Left lung (tissue), 14 donors: ENCODE data around the gene DCAF8. TPM values are rescaled to one million over a fixed set of nuclear protein-coding genes. Genes with fewer than 3 reads are reported as not detected.

Experiments
- ATAC-seq: fragments of 200-7000 bp; cut with Tn5 transposase; one replicate; pipeline ENCODE4 v1.9.1; 2020; ENCODE audit warnings: moderate library complexity
- DNase-seq, 4 donors: peaks; one replicate each; pipeline ENCODE4 v3.0.0-alpha.2; 2013 to 2020
- H3K27ac ChIP-seq, 2 donors: fragments of 200-600 bp; sonication (generic) in 1 of 2; one replicate each; pipeline versions ENCODE4 v1.5.0 to v1.8.0; 2020 to 2021
- H3K27me3 ChIP-seq, 2 donors: fragments of 200-600 bp; sonication (generic) in 1 of 2; one replicate each; pipeline versions ENCODE4 v1.5.0 to v1.8.0; 2020 to 2021
- H3K36me3 ChIP-seq, 2 donors: fragments of 200-600 bp; sonication (generic) in 1 of 2; one replicate each; pipeline versions ENCODE4 v1.5.0 to v1.8.0; 2020 to 2021
- H3K4me1 ChIP-seq, 2 donors: fragments of 200-600 bp; one replicate each; pipeline ENCODE4 v1.8.0; 2021
- H3K4me3 ChIP-seq, 2 donors: fragments of 200-600 bp; sonication (generic) in 1 of 2; one replicate each; pipeline versions ENCODE4 v1.5.0 to v1.8.0; 2020 to 2021; ENCODE audit warnings: mild to moderate bottlenecking in 1 of 2
- H3K9me3 ChIP-seq, 2 donors: fragments of 200-600 bp; sonication (generic) in 1 of 2; one replicate each; pipeline versions ENCODE4 v1.5.0 to v1.8.0; 2020 to 2021
- intact Hi-C, 2 donors: fragments of 100-400 bp; cut with DNase I; formaldehyde crosslinking; loops; one replicate each; pipeline versions ENCODE4 v1.11.2 to v1.14.2; 2022
- long read RNA-seq, 12 donors: library from polyadenylated mRNA in 2 of 12; unstranded in 2 of 12; transcript quantifications; one replicate each; pipeline ENCODE4 v2.0.0 and lab custom pipeline, GENCODE V29; 2019 to 2026
- polyA plus RNA-seq, 6 donors: library from polyadenylated mRNA; unstranded; fragments of 120-200 nt; gene quantifications; one replicate each; pipeline ENCODE4 v1.2.1, GENCODE V29; 2013; ENCODE audit not compliant: insufficient read length in 6 of 6
- total RNA-seq, 2 donors: library from RNA; stranded (reverse); fragmentation: NEBNext Ultra II Directional; extraction: Animal tissue kit (Norgen Biotek cat#: 25700); gene quantifications; one replicate each; pipeline ENCODE4 v1.2.1, GENCODE V29; 2021
- TF ChIP-seq, protein P1 (sequence below), 2 donors: fragments of 200-600 bp; sonication (generic) in 1 of 2; IDR thresholded peaks; one replicate each; pipeline versions ENCODE4 v1.5.0 to v1.8.0; 2021; ENCODE audit warnings: antibody characterized with exemption in 2 of 2
- donor health status: DM: no; HTN: yes; CAD: no.
- donor health status: DM: no; HTN: no; CAD: no.

DCAF8 gene
- total RNA-seq: 10 to 100 TPM; 93.9 to 99.3 TPM
- polyA plus RNA-seq: 100 to 1,000 TPM; 166 to 235 (median 207) TPM
- long read RNA-seq, donor 1, full-length matches to known transcripts: 32 of 51 reads
- long read RNA-seq, donor 1, partial matches to known transcripts: 19 of 51 reads
- long read RNA-seq, donor 1, other reads (novel, unspliced or antisense): 0 of 51 reads
- long read RNA-seq, donor 2, transcript DCAF8-212 (3 exons, 945 nt): major isoform, 12 of 29 reads
- long read RNA-seq, donor 2, partial matches to known transcripts: 8 of 29 reads
- long read RNA-seq, donor 2, other reads (novel, unspliced or antisense): 0 of 29 reads
- long read RNA-seq, donor 3, transcript DCAF8-212 (3 exons, 945 nt): major isoform, 5 of 13 reads
- long read RNA-seq, donor 3, partial matches to known transcripts: 5 of 13 reads
- long read RNA-seq, donor 3, other reads (novel, unspliced or antisense): 0 of 13 reads
- long read RNA-seq, donor 4, partial matches to known transcripts: 4 of 11 reads
- long read RNA-seq, donor 4, other reads (novel, unspliced or antisense): 6 of 11 reads
- long read RNA-seq, donor 5, full-length matches to known transcripts: 24 of 24 reads
- long read RNA-seq, donor 5, partial matches to known transcripts: 0 of 24 reads
- long read RNA-seq, donor 5, other reads (novel, unspliced or antisense): 0 of 24 reads
- long read RNA-seq, donor 6, full-length matches to known transcripts: 13 of 24 reads
- long read RNA-seq, donor 6, partial matches to known transcripts: 11 of 24 reads
- long read RNA-seq, donor 6, other reads (novel, unspliced or antisense): 0 of 24 reads
- long read RNA-seq, donor 7, transcript DCAF8-212 (3 exons, 945 nt): major isoform, 17 of 21 reads
- long read RNA-seq, donor 7, partial matches to known transcripts: 0 of 21 reads
- long read RNA-seq, donor 7, other reads (novel, unspliced or antisense): 0 of 21 reads
- long read RNA-seq, donor 8, transcript DCAF8-212 (3 exons, 945 nt): major isoform, 12 of 16 reads
- long read RNA-seq, donor 8, partial matches to known transcripts: 0 of 16 reads
- long read RNA-seq, donor 8, other reads (novel, unspliced or antisense): 0 of 16 reads
- long read RNA-seq, donor 9: 0 reads
- long read RNA-seq, donor 10, partial matches to known transcripts: 2 of 9 reads
- long read RNA-seq, donor 10, other reads (novel, unspliced or antisense): 6 of 9 reads
- long read RNA-seq, donor 11, full-length matches to known transcripts: 22 of 27 reads
- long read RNA-seq, donor 11, partial matches to known transcripts: 5 of 27 reads
- long read RNA-seq, donor 11, other reads (novel, unspliced or antisense): 0 of 27 reads
- long read RNA-seq, donor 12, transcript DCAF8-212 (3 exons, 945 nt): major isoform, 10 of 16 reads
- long read RNA-seq, donor 12, partial matches to known transcripts: 0 of 16 reads
- long read RNA-seq, donor 12, other reads (novel, unspliced or antisense): 0 of 16 reads

DNA sequence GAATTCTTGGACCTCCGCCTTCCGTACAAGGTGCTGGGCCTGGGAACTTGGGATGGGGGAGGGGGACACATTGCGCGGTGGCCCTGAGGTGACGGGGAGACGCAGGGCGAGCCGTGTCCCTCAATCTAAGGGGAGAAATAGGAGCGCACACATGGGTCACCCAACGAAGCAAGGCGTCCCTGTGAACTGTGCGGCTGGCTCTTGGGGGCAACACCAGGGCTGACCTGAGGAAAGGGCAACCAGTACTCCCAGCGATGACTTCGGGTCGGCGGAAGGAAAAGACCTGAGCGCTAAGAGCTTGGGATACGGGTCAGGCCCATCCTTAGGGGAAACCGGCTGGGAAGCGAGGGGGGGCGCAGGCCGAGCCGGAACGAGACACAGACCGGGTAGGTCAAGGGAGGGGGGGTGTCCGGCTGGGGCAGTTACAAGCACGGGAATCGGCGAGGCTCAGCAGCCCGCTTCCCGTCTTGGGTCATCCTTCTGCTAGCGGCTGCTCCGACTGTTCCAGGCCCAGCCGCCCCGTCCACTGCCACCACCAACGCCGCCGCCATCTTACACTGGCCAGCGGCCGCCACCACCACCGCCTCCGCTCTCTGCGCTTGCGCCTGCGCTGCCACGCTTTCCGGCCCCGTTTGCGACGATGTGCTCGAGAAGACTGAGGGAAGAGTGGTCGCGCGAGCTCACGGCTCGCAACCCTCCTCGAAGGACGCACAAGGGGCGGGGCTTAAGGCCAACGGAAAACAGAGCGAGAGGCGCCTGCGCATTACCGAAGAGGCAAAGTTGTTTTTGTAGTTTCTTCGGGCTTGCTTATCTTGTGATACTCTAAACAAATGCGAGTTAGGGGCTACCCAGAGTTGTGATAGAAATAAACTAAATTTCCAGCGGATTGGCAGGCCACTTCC lies at the start of gene DCAF8:
Gene DCAF8, minus strand, starts transcription at position 657 of the 902 bp plus-strand sequence. CDS start 18,541 bp downstream, outside the sequence.
- TF ChIP-seq, protein P1, sequence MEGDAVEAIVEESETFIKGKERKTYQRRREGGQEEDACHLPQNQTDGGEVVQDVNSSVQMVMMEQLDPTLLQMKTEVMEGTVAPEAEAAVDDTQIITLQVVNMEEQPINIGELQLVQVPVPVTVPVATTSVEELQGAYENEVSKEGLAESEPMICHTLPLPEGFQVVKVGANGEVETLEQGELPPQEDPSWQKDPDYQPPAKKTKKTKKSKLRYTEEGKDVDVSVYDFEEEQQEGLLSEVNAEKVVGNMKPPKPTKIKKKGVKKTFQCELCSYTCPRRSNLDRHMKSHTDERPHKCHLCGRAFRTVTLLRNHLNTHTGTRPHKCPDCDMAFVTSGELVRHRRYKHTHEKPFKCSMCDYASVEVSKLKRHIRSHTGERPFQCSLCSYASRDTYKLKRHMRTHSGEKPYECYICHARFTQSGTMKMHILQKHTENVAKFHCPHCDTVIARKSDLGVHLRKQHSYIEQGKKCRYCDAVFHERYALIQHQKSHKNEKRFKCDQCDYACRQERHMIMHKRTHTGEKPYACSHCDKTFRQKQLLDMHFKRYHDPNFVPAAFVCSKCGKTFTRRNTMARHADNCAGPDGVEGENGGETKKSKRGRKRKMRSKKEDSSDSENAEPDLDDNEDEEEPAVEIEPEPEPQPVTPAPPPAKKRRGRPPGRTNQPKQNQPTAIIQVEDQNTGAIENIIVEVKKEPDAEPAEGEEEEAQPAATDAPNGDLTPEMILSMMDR (IDR thresholded peaks at IDR 0.05): no peak
- Histone ChIP-seq H3K4me1 (peaks cover 13 to 49% of the 10 kb centered on the region in 2 donors), H3K27ac (peak within 1 kb of the TSS; percentile 94 to 97), H3K9me3 (no peaks in the 10 kb centered on the region), H3K4me3 (peak within 1 kb of the TSS; percentile 68 to 69), H3K27me3 (no peaks in the 10 kb centered on the region), H3K36me3 (no peaks in the 10 kb centered on the region)
- ATAC-seq: peak; percentile 99
- intact Hi-C loops: no loop called here
- peak; percentile 98 to 99 (median 99) for DNase-seq

DNA sequence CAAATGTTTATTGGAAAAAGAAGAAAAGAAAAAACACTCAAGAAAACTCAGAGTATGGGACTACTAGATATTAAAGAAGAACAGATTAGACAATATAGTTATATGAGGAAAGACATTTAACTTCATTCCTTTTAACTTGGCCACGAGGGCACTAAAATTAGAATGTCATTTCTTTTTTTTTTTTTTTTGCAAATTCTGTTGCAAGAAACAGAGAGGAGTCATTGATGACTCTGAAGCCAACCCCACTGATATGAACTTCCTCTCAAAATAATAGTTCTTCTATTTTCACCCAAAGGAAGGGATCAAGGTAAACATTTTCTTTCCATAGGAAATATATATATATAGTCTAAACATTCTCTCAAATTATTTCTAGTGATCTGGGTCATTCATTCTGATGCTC lies 47.2 kb upstream of the DCAF8 start:
- TF ChIP-seq, protein P1 (IDR thresholded peaks at IDR 0.05): no peak
- Histone ChIP-seq H3K27me3 (no peaks in the 10 kb centered on the region), H3K4me3 (no peak overlapping the region), H3K4me1 (no peaks in the 10 kb centered on the region), H3K27ac (no peak overlapping the region), H3K9me3 (no peaks in the 10 kb centered on the region), H3K36me3 (peaks cover 8 to 100% of the 10 kb centered on the region in 2 donors)
- ATAC-seq: no peak
- no peak for DNase-seq
- intact Hi-C loops: no loop called here

DNA sequence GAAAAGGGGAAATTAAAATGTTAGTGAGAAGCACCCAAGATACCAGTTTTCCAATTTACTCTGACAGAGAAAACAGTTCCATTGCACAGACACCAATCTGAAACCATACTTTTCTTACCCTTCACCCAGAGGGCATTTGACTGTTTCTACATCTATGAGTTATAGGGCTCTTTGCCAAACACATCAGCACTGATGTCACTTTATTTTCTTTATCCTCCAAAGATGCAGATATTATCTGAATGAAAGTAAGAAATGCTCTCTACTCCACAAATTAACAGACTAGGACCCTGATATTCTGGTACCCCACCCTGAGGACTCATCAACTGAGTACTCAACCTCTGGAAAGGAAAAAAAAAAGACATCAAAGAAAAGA lies 46.8 kb upstream of the DCAF8 start:
- Histone ChIP-seq H3K27me3 (no peaks in the 10 kb centered on the region), H3K9me3 (no peaks in the 10 kb centered on the region), H3K27ac (no peak overlapping the region), H3K4me1 (no peaks in the 10 kb centered on the region), H3K4me3 (no peak overlapping the region), H3K36me3 (peaks cover 8 to 100% of the 10 kb centered on the region in 2 donors)
- no peak for DNase-seq
- intact Hi-C loops: no loop called here
- TF ChIP-seq, protein P1 (IDR thresholded peaks at IDR 0.05): no peak
- ATAC-seq: no peak

DNA sequence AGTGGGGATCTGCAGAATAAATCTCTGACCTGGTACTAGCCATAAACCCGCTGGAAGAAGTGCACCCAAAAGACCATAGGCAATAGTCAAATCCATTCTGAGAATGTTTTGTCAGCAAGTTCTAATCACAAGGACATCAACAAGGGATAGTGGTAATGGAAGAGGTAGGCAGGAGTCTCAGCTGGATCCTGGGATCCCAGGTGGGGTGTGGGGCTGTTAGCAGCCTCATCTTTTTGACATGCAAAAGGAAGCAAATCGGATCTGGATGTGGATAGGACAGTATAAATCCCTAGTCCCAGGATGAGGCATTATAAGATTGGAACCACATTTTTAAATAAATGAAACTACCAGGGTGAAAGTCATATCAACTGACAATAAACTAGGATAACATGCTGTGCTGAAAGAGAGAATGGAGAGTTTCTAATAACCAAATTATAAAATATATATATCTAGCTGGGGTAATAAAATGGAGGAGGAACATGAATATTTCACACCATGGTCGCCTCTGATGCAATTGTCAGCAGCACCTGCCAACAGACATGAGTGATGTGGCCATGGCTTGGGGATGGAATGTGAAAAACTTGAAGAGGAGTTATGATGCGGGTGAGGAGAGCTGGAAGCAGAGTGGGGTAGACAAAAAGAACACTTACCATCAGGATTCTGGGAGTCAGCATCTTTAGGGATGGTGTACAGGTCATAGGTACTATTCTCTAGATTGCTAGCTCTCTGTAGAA lies 46.3 kb upstream of the DCAF8 start:
- Histone ChIP-seq H3K27ac (no peak overlapping the region), H3K27me3 (no peaks in the 10 kb centered on the region), H3K4me3 (no peak overlapping the region), H3K4me1 (no peaks in the 10 kb centered on the region), H3K9me3 (no peaks in the 10 kb centered on the region), H3K36me3 (peaks cover 8 to 100% of the 10 kb centered on the region in 2 donors)
- no peak for DNase-seq
- ATAC-seq: no peak
- TF ChIP-seq, protein P1 (IDR thresholded peaks at IDR 0.05): no peak
- intact Hi-C loops: no loop called here
